ENCODE data around the gene SARM1. TPM values are rescaled to one million over a fixed set of nuclear protein-coding genes. Genes with fewer than 3 reads are reported as not detected.

Gene SARM1
- total RNA-seq, 1 experiment from 2014 or later: 17.4 TPM

- ATAC-seq (peak; percentile 65), DNase-seq (ENCODE audit: low read depth, low spot score) (no peak)
- in situ Hi-C loops (cut with HindIII; ENCODE audit: low pct_unique_long_range_greater_than_20kb, low sequenced_read_pairs): no loop called here
- no peaks in the 10 kb centered on the region for H3K9me3 ChIP-seq (ENCODE audit: control insufficient read depth, insufficient read depth, low read depth, low read length)
- H3K4me1 ChIP-seq (ENCODE audit: control insufficient read depth, insufficient read depth, low read length): no peaks in the 10 kb centered on the region
- H3K27me3 ChIP-seq (ENCODE audit: control insufficient read depth, insufficient read depth, low read length): no peaks in the 10 kb centered on the region
- POLR2A ChIA-PET: interaction anchor here (0.6 kb wide), 1 partner anchor 1006 kb away, joined by 3 read pairs; no protein-coding TSS in a partner anchor
- intact Hi-C loops (cut with micrococcal nuclease; ENCODE audit: unreplicated experiment): no loop called here
- no peak overlapping the region for H3K27ac ChIP-seq (ENCODE audit: low read length)
- no peak for TF ChIP-seq SIN3A (IDR thresholded peaks at IDR 0.05; ENCODE audit: borderline replicate concordance, insufficient read depth, low read depth, low read length)
- no peak for TF ChIP-seq REST (IDR thresholded peaks at IDR 0.05; ENCODE audit: insufficient read depth in 1 of 2, low read depth in 2 of 2, low read length in 1 of 2)
- TF ChIP-seq CTCF (IDR thresholded peaks at IDR 0.05): no peak
- TF ChIP-seq POLR2AphosphoS5 (IDR thresholded peaks at IDR 0.05; ENCODE audit: low read depth, low read length): no peak
- no peak for TF ChIP-seq TCF7L2 (IDR thresholded peaks at IDR 0.05; ENCODE audit: low read depth, low read length)
- BruUV-seq (replicated peaks): no TSS peak
- CTCF ChIA-PET: interaction anchor here (0.6 kb wide), 1 partner anchor 82 kb away, joined by 4 read pairs; no protein-coding TSS in a partner anchor
- H3K4me3 ChIP-seq (ENCODE audit: low read depth in 2 of 2, low read length in 2 of 2): peak overlapping the region; percentile 16 to 26
- no peaks in the 10 kb centered on the region for H3K36me3 ChIP-seq (ENCODE audit: control insufficient read depth, insufficient read depth, low read length)
Measured at GRCh38 chr17:28384281-28385036, 13.0 kb downstream of the SARM1 start.

- no peaks in the 10 kb centered on the region for H3K9me3 ChIP-seq (ENCODE audit: control insufficient read depth, insufficient read depth, low read depth, low read length)
- no peaks in the 10 kb centered on the region for H3K36me3 ChIP-seq (ENCODE audit: control insufficient read depth, insufficient read depth, low read length)
- BruUV-seq (replicated peaks): no TSS peak
- TF ChIP-seq TCF7L2 (IDR thresholded peaks at IDR 0.05; ENCODE audit: low read depth, low read length) (no peak), POLR2AphosphoS5 (IDR thresholded peaks at IDR 0.05; ENCODE audit: low read depth, low read length) (no peak)
- ChIA-PET CTCF (interaction anchor here (0.6 kb wide), 1 partner anchor 82 kb away, joined by 4 read pairs; no protein-coding TSS in a partner anchor), POLR2A (interaction anchor here (0.6 kb wide), 1 partner anchor 1006 kb away, joined by 3 read pairs; no protein-coding TSS in a partner anchor)
- no peak for DNase-seq (ENCODE audit: low read depth, low spot score)
- intact Hi-C loops (cut with micrococcal nuclease; ENCODE audit: unreplicated experiment) (no loop called here), in situ Hi-C loops (cut with HindIII; ENCODE audit: low pct_unique_long_range_greater_than_20kb, low sequenced_read_pairs) (no loop called here)
- no peaks in the 10 kb centered on the region for H3K27me3 ChIP-seq (ENCODE audit: control insufficient read depth, insufficient read depth, low read length)
- H3K27ac ChIP-seq (ENCODE audit: low read length): no peak overlapping the region
- no peaks in the 10 kb centered on the region for H3K4me1 ChIP-seq (ENCODE audit: control insufficient read depth, insufficient read depth, low read length)
- no peak for ATAC-seq
- H3K4me3 ChIP-seq (ENCODE audit: low read depth in 2 of 2, low read length in 2 of 2): no peak overlapping the region
Measured at GRCh38 chr17:28385037-28385400, 13.5 kb downstream of the SARM1 start.

GRCh38 chr17:28385406-28385805 is 13.9 kb downstream of the SARM1 start:
- ChIA-PET CTCF (no interaction called here), POLR2A (no interaction called here)
- BruUV-seq (replicated peaks): no TSS peak
- intact Hi-C loops (cut with micrococcal nuclease; ENCODE audit: unreplicated experiment): no loop called here
- no peak for DNase-seq (ENCODE audit: low read depth, low spot score)
- TF ChIP-seq SIN3A (IDR thresholded peaks at IDR 0.05; ENCODE audit: borderline replicate concordance, insufficient read depth, low read depth, low read length) (no peak), CTCF (IDR thresholded peaks at IDR 0.05) (no peak), TCF7L2 (IDR thresholded peaks at IDR 0.05; ENCODE audit: low read depth, low read length) (no peak), POLR2AphosphoS5 (IDR thresholded peaks at IDR 0.05; ENCODE audit: low read depth, low read length) (no peak)
- Histone ChIP-seq H3K27ac (ENCODE audit: low read length) (no peak overlapping the region), H3K36me3 (ENCODE audit: control insufficient read depth, insufficient read depth, low read length) (no peaks in the 10 kb centered on the region), H3K4me1 (ENCODE audit: control insufficient read depth, insufficient read depth, low read length) (no peaks in the 10 kb centered on the region), H3K27me3 (ENCODE audit: control insufficient read depth, insufficient read depth, low read length) (no peaks in the 10 kb centered on the region), H3K9me3 (ENCODE audit: control insufficient read depth, insufficient read depth, low read depth, low read length) (no peaks in the 10 kb centered on the region), H3K4me3 (ENCODE audit: low read depth in 2 of 2, low read length in 2 of 2) (no peak overlapping the region)
- no peak for ATAC-seq
- in situ Hi-C loops (cut with HindIII; ENCODE audit: low pct_unique_long_range_greater_than_20kb, low sequenced_read_pairs): no loop called here

Measured in Panc1 (cell line).